ENCODE results near the gene RAPGEF2. TPM values are rescaled to one million over a fixed set of nuclear protein-coding genes. Genes with fewer than 3 reads are reported as not detected.

Gene RAPGEF2
- total RNA-seq, 1 experiment from 2014 or later = 10.8 TPM

Small RNAs within 50 kb of the gene (small RNA-seq; reads per million reads assigned to genes)
- gene AC074344.1 = not detected
- gene MIR3688-1 = not detected
- gene RF00019 = not detected
